Transverse colon (tissue), 4 donors: ENCODE results near the gene PAQR5. TPM values are rescaled to one million over a fixed set of nuclear protein-coding genes. Genes with fewer than 3 reads are reported as not detected.
"Not testable (repeated sequence)": the region's sequence is repeated elsewhere in the genome, so short reads cannot be mapped to it uniquely, and the experiment has no call there.

Experiments
- DNase-seq: peaks from one replicate; pipeline ENCODE4 v3.0.0-alpha.2; 2019
- H3K27ac ChIP-seq, 4 donors: fragments of 200-600 bp; sonication (generic); 2 replicates each; pipeline ENCODE4 v1.5.1; 2016 to 2018; ENCODE audit warnings: inconsistent platforms in 4 of 4
- H3K27me3 ChIP-seq: fragments of 200-600 bp; sonication (generic); 2 replicates; pipeline ENCODE4 v1.5.1; 2017; ENCODE audit warnings: inconsistent platforms
- H3K36me3 ChIP-seq, 4 donors: fragments of 200-600 bp; sonication (generic); 2 replicates each; pipeline ENCODE4 v1.5.1; 2017 to 2019; ENCODE audit warnings: inconsistent platforms in 4 of 4
- H3K4me1 ChIP-seq, 4 donors: fragments of 200-600 bp; sonication (generic); 2 replicates each; pipeline ENCODE4 v1.5.1; 2017 to 2020; ENCODE audit warnings: inconsistent platforms in 4 of 4
- H3K4me3 ChIP-seq, 4 donors: fragments of 200-600 bp; sonication (generic); 1 replicate in 1 of 4; 2 replicates in 3 of 4; pipeline versions ENCODE4 v1.5.1 to v1.6.1; 2017 to 2019; ENCODE audit warnings: inconsistent platforms in 4 of 4
- H3K9me3 ChIP-seq, 2 donors: fragments of 200-600 bp; sonication (generic); 2 replicates each; pipeline ENCODE4 v1.5.1; 2017 to 2019; ENCODE audit warnings: inconsistent platforms in 2 of 2
- CTCF ChIP-seq, 5 experiments: fragments of 200-600 bp in 3 of 5; fragments of 450-650 bp in 2 of 5; sonication (generic) in 3 of 5; IDR thresholded peaks; 1 replicate in 2 of 5; 2 replicates in 3 of 5; pipeline ENCODE4 v1.5.1; 2016 to 2017; ENCODE audit warnings: antibody characterized with exemption in 5 of 5, inconsistent platforms in 3 of 5, mild to moderate bottlenecking in 2 of 5, moderate library complexity in 1 of 5
- EP300 ChIP-seq: sonication (generic); formaldehyde crosslinking; IDR thresholded peaks from one replicate; pipeline ENCODE4 v1.6.1; 2017; ENCODE audit warnings: antibody characterized with exemption, low read depth
- POLR2A ChIP-seq: fragments of 450-650 bp; IDR thresholded peaks from one replicate; pipeline ENCODE4 v1.6.1; 2016; ENCODE audit warnings: antibody characterized with exemption, mild to moderate bottlenecking, moderate library complexity
- POLR2AphosphoS5 ChIP-seq, 3 donors: sonication (generic); formaldehyde crosslinking; IDR thresholded peaks; one replicate each; pipeline ENCODE4 v1.6.1; 2016; ENCODE audit warnings: antibody characterized with exemption in 3 of 3
- WGBS, 2 donors: methylation state at CpG; one replicate each; pipeline ENCODE4 v1.1.5; 2018; ENCODE audit warnings: low coverage in 1 of 2; 5-methylcytosine and 5-hydroxymethylcytosine counted together
- in situ Hi-C, 4 donors: fragments of 200-750 bp; cut with MboI; loops; one replicate each; pipeline versions ENCODE4 v1.15.0 to v1.15.1; 2017; ENCODE audit warnings: low sequenced_read_pairs in 3 of 4, low pct_ligation_motif_present in 1 of 4, low pct_unique_long_range_greater_than_20kb in 1 of 4
- intact Hi-C: fragments of 100-400 bp; cut with DNase I; formaldehyde crosslinking; loops from one replicate; pipeline ENCODE4 v1.15.1; 2023; ENCODE audit warnings: low total_unique reads
- total RNA-seq, 4 donors: library from RNA; depleted of rRNA; stranded (reverse); fragments of >200 nt; gene quantifications; one replicate each; pipeline ENCODE4 v1.1.0, GENCODE V29; 2016

PAQR5 gene
- total RNA-seq, 4 donors from 2014 or later: 21.1 to 80.0 (median 48.9) TPM

DNA sequence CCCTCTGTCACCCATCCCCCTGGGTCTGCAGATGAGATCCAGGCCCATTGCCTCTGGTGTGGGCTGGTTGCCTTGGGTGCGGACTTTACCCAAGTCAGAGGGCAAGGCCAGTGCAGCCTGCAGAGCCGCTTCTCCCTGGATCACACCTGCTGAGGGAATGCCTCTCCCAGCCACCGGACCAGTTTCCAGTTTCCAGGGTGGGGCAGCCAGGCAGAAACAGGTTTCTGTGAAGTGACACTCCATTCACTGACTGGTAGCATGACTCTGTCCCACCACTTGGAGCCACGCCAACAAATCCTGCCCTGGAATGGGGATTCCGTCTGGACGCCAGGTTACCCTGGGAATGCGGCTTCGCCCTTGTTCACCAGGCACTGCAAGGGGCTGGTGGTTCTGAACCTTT lies 30.0 kb downstream of the PAQR5 start:
- 47% methylated on average over 8 of the region's 8 CpGs; no CpG with 5 or more reads in 1 of the 2 donors for WGBS, 2 donors
- peak; percentile 93 for DNase-seq
- in situ Hi-C loops (no loop called here), intact Hi-C loops (no loop called here)
- H3K4me1 ChIP-seq: peaks cover 0 to 46% (median 20%) of the 10 kb centered on the region in 4 donors
- TF ChIP-seq POLR2AphosphoS5 (IDR thresholded peaks at IDR 0.05) (peak in 2 of 3 donors; percentile 64 to 84), POLR2A (no peak), EP300 (peak; percentile 41)
- H3K36me3 ChIP-seq: no peaks in the 10 kb centered on the region
- peak overlapping the region; percentile 84 to 91 (median 88) for H3K27ac ChIP-seq
- H3K4me3 ChIP-seq: no peak overlapping the region
- no peaks in the 10 kb centered on the region for H3K9me3 ChIP-seq
- no peaks in the 10 kb centered on the region for H3K27me3 ChIP-seq

- no peaks in the 10 kb centered on the region for H3K27me3 ChIP-seq
- H3K27ac ChIP-seq: no peak overlapping the region
- WGBS, 2 donors: 60 to 67% methylated on average over 1 of the region's 1 CpG
- H3K36me3 ChIP-seq: no peaks in the 10 kb centered on the region
- no peaks in the 10 kb centered on the region for H3K9me3 ChIP-seq
- in situ Hi-C loops (no loop called here), intact Hi-C loops (loop anchor here (1.0 kb wide), 1 partner anchor 49 kb away; no protein-coding TSS in a partner anchor)
- no peak for DNase-seq
- TF ChIP-seq CTCF (IDR thresholded peaks at IDR 0.05) (no peak), POLR2A (no peak), EP300 (no peak), POLR2AphosphoS5 (IDR thresholded peaks at IDR 0.05) (no peak)
- no peaks in the 10 kb centered on the region for H3K4me1 ChIP-seq
- no peak overlapping the region for H3K4me3 ChIP-seq
Observed at GRCh38 chr15:69337138-69337537, 38.4 kb downstream of the PAQR5 start.

DNA sequence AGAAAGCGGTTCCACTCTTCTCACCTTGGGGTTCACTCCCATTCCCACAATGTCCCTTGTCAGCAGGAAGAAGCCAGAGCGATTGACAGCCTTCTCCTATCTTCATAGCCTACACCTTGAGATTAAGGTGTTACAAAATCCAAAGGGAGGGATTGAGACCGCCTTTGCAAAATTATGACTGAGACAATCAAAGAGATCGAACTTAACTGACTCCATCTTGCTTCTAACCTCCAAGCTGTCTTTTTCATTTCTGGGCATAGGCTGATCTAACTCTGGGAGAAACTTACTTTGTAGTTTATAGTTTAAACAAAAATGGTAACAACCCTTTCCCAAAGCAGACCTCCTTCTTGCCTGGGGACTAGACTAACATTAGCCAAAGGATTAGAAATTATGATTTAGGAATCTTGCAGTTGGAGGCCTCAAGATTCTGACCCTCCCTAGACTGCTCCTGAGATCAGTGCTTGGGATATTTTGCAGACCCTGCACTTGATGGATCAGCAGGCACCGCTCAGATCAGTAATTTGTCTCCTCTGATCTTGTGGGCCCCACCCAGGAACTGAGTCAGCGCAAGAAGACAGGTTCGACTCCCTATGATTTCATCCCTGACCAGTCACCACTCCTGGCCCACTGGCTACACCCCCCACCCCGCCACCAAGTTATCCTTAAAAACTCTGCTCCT lies 40.0 kb downstream of the PAQR5 start:
- H3K4me3 ChIP-seq: no peak overlapping the region
- no peak for TF ChIP-seq CTCF (IDR thresholded peaks at IDR 0.05)
- no peak for TF ChIP-seq POLR2A
- in situ Hi-C loops: no loop called here
- H3K27me3 ChIP-seq: no peaks in the 10 kb centered on the region
- no peaks in the 10 kb centered on the region for H3K36me3 ChIP-seq
- WGBS, 2 donors: 90 to 100% methylated on average over 1 to 8 of the region's 8 CpGs
- H3K4me1 ChIP-seq: no peaks in the 10 kb centered on the region
- intact Hi-C loops: no loop called here
- no peak overlapping the region for H3K27ac ChIP-seq
- DNase-seq: no peak
- H3K9me3 ChIP-seq: no peaks in the 10 kb centered on the region

DNA sequence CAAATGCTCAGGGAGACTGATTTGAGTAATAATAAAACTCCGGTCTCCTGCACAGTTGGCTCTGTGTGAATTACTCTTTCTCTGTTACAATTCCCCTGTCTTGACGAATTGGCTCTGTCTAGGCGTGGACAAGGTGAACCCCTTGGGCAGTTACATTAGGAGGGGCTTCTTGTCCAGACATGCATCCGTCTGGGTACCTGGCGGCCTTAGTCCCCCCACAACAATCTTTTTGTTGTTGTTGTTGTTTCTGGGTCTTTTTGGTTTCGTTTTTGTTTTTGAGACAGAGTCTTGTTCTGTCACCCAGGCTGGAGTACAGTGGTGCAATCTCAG lies 40.5 kb downstream of the PAQR5 start:
- H3K9me3 ChIP-seq, intact Hi-C loops, DNase-seq, H3K36me3 ChIP-seq, H3K27me3 ChIP-seq, H3K4me1 ChIP-seq, H3K4me3 ChIP-seq, in situ Hi-C loops, H3K27ac ChIP-seq: not testable (repeated sequence)
- 88 to 96% methylated on average over 4 to 6 of the region's 6 CpGs for WGBS, 2 donors

DNA sequence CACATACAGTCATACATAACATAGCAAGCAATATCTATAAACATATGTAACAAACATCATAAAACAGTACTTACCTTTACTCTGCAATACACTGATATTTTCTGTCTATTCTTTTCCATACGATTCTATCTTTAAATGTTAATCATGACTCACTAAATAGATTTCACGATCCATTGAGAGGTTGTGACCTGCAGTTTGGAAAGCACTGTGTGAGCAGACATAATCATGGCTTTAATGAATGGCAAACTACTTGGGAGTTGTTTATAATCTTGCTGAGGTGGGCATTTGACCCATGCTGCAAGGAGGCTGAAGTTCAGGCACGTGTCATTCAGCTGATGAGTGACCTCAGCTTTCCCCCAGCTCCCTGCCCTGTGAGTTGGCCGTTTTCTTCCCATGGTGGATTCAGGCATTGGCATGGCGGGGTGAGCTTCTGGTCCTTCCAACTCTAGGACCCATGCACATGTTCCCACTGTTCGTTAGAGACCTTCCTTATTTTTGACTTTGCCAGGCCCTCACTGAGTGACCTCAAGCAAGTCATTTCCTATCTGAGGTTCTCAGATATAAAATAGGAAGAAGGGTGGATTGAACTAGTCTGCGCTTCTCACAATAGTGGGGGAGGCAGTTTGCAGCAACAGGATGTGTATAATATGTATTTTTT lies 41.7 kb downstream of the PAQR5 start:
- no peak for TF ChIP-seq CTCF (IDR thresholded peaks at IDR 0.05)
- TF ChIP-seq EP300: no peak
- TF ChIP-seq POLR2AphosphoS5 (IDR thresholded peaks at IDR 0.05): no peak
- no peak for TF ChIP-seq POLR2A
- no peaks in the 10 kb centered on the region for H3K4me1 ChIP-seq
- H3K36me3 ChIP-seq: no peaks in the 10 kb centered on the region
- H3K27ac ChIP-seq: no peak overlapping the region
- intact Hi-C loops: no loop called here
- H3K9me3 ChIP-seq: no peaks in the 10 kb centered on the region
- H3K4me3 ChIP-seq: no peak overlapping the region
- H3K27me3 ChIP-seq: no peaks in the 10 kb centered on the region
- WGBS, 2 donors: 77 to 82% methylated on average over 6 to 7 of the region's 7 CpGs
- in situ Hi-C loops: no loop called here
- DNase-seq: no peak
